ENCODE results near the gene TMEM87B. TPM values are rescaled to one million over a fixed set of nuclear protein-coding genes. Genes with fewer than 3 reads are reported as not detected.

The TMEM87B gene
- total and polyA plus RNA-seq, 10 of the 15 experiments (the other 5 are each of a cell fraction or from before 2014, with no cell fraction given): 5.7 to 20.6 (median 12.3) TPM

- FAIRE-seq: no peak
- no peak for TF ChIP-seq STAT1 (conservative IDR thresholded peaks at IDR 0.05)
- TF ChIP-seq YY1 (IDR thresholded peaks at IDR 0.05; ENCODE audit: low read depth, low read length): no peak
- TF ChIP-seq MLLT1 (IDR thresholded peaks at IDR 0.05): no peak
- TF ChIP-seq NR2C2 (IDR thresholded peaks at IDR 0.05; ENCODE audit: borderline replicate concordance, control insufficient read depth, insufficient read length, low read depth): no peak
- TF ChIP-seq CREB1 (IDR thresholded peaks at IDR 0.05; ENCODE audit: low read depth): no peak
- no peak for TF ChIP-seq CHD1 (IDR thresholded peaks at IDR 0.05; ENCODE audit: low read depth, low read length)
- TF ChIP-seq MXI1 (IDR thresholded peaks at IDR 0.05; ENCODE audit: low read depth, low read length): no peak
- TF ChIP-seq POLR2A (IDR thresholded peaks at IDR 0.05; ENCODE audit: low read depth, low read length): no peak
- H3K79me2 ChIP-seq (ENCODE audit: control insufficient read depth, insufficient read depth, low read length): peaks cover 17% of the 10 kb centered on the region
These were observed 6.8 kb downstream of the TMEM87B start for GRCh38 chr2:112061840-112062239.

More at GRCh38 chr2:112061840-112062239, 6.8 kb downstream of the TMEM87B start:
- no peak overlapping the region for H3K27ac ChIP-seq (ENCODE audit: control insufficient read depth, insufficient read depth)
- H3K9me3 ChIP-seq (replicated peaks; ENCODE audit: control insufficient read depth, insufficient read depth, low read length): peaks cover 8% of the 10 kb centered on the region
- intact Hi-C loops (cut with micrococcal nuclease; ENCODE audit: unreplicated experiment) (no loop called here), in situ Hi-C loops (cut with MboI) (no loop called here)
- peaks cover 27% of the 10 kb centered on the region for H3K4me1 ChIP-seq (ENCODE audit: control insufficient read depth, insufficient read depth, low read length)
- SMC1A ChIA-PET (ENCODE audit: uncharacterized antibody, unreplicated experiment): interaction anchor here (2.6 kb wide), 1 partner anchor 12 kb away, joined by 10 read pairs; no protein-coding TSS in a partner anchor
- CTCF ChIA-PET: no interaction called here
- no peak for ATAC-seq
- POLR2A ChIA-PET: no interaction called here
- no peak overlapping the region for H3K4me2 ChIP-seq (ENCODE audit: control insufficient read depth, insufficient read depth)
- H3K9ac ChIP-seq (ENCODE audit: control insufficient read depth, insufficient read depth, low read length): no peak overlapping the region
- peaks cover 0 to 30% of the 10 kb centered on the region in 2 experiments; a peak in 3 of 4 replicates for H3K36me3 ChIP-seq (ENCODE audit: control insufficient read depth in 2 of 2, insufficient read depth in 2 of 2, low read length in 1 of 2)
- BruUV-seq (replicated peaks): no TSS peak
- no peak overlapping the region for H3K4me3 ChIP-seq
- no peak for DNase-seq (ENCODE audit: low read depth, low spot score)
- RAD21 ChIA-PET (ENCODE audit: unreplicated experiment): no interaction called here
- WGBS (ENCODE audit: insufficient coverage, insufficient replicate concordance, low lambda C conversion rate, missing lambda C conversion rate): 51% methylated on average over 2 of the region's 2 CpGs
- H3K27me3 ChIP-seq (replicated peaks in 1 of 2; ENCODE audit: control insufficient read depth in 2 of 2, insufficient read depth in 2 of 2, low read length in 1 of 2): no peaks in the 10 kb centered on the region
- no peak overlapping the region for H2AFZ ChIP-seq (ENCODE audit: control insufficient read depth, low read depth, low read length)
- no peaks in the 10 kb centered on the region for H4K20me1 ChIP-seq (ENCODE audit: control insufficient read depth, insufficient read depth)
